ENCODE data around the gene CATSPERZ. TPM values are rescaled to one million over a fixed set of nuclear protein-coding genes. Genes with fewer than 3 reads are reported as not detected.

CATSPERZ gene
- polyA plus RNA-seq, 1 experiment, result not detected

DNA sequence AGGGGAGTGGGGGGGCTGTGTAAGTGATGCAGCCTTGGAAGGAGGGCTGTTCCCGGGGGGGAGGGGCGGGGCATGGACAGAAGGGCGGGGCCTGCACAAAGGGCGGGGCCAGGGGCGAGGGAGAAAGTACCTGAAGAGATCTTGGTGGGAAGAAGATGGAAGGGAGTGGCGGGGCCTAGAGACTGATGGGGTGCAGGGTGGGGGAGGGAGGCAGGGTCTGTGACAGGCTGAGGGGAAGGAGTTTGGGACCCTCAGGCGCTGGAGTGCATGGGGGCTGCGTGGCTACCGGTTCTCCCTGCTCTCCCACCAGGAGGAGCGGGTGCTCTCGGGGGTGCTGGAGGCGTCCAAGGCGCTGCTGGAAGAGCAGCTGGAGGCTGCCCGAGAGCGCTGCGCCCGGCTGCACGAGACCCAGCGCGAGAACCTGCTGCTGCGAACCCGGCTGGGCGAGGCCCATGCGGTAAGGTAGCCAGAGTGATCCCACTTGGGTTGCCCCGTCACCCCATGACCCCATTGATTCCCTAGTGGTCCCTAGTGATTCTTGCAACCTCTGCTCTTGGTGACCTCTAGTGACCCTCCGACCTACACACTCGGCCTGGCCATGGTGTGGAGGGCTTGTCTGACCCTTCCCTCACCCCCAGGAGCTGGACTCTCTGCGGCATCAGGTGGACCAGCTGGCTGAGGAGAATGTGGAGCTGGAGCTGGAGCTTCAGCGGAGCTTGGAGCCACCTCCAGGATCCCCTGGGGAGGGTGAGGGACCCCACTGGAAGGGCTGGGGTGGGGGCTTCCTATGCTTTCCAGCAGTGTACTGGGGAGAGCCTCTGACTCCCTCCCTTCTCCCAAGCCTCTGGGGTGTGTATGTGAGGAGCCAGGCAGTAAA, 42.9 kb downstream of the CATSPERZ start:
- TF ChIP-seq, protein P1, sequence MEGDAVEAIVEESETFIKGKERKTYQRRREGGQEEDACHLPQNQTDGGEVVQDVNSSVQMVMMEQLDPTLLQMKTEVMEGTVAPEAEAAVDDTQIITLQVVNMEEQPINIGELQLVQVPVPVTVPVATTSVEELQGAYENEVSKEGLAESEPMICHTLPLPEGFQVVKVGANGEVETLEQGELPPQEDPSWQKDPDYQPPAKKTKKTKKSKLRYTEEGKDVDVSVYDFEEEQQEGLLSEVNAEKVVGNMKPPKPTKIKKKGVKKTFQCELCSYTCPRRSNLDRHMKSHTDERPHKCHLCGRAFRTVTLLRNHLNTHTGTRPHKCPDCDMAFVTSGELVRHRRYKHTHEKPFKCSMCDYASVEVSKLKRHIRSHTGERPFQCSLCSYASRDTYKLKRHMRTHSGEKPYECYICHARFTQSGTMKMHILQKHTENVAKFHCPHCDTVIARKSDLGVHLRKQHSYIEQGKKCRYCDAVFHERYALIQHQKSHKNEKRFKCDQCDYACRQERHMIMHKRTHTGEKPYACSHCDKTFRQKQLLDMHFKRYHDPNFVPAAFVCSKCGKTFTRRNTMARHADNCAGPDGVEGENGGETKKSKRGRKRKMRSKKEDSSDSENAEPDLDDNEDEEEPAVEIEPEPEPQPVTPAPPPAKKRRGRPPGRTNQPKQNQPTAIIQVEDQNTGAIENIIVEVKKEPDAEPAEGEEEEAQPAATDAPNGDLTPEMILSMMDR (IDR thresholded peaks at IDR 0.05; ENCODE audit: insufficient read depth, low read depth, low read length), result no peak
- POLR2A ChIA-PET, result interaction anchor here (0.6 to 0.9 kb wide), 3 partner anchors 12 to 25 kb away, joined by 3 to 24 read pairs (median 10); partner anchors contain the start of gene PRDX5
- H3K27me3 ChIP-seq (ENCODE audit: control insufficient read depth, insufficient read depth, low read length), result peaks cover 1% of the 10 kb centered on the region; the same call in 1 of the 2 replicates
- H3K36me3 ChIP-seq (ENCODE audit: control insufficient read depth, insufficient read depth, low read length), result no peaks in the 10 kb centered on the region
- no peak for DNase-seq (ENCODE audit: low read depth)
- CTCF ChIA-PET, result interaction anchor here (1.0 to 6.7 kb wide), 8 partner anchors 11 to 346 kb away, joined by 3 to 71 read pairs (median 4); partner anchors contain the start of genes CATSPERZ and PLCB3
- peak overlapping the region; percentile 20 for H3K4me3 ChIP-seq (ENCODE audit: low read depth, low read length)

DNA sequence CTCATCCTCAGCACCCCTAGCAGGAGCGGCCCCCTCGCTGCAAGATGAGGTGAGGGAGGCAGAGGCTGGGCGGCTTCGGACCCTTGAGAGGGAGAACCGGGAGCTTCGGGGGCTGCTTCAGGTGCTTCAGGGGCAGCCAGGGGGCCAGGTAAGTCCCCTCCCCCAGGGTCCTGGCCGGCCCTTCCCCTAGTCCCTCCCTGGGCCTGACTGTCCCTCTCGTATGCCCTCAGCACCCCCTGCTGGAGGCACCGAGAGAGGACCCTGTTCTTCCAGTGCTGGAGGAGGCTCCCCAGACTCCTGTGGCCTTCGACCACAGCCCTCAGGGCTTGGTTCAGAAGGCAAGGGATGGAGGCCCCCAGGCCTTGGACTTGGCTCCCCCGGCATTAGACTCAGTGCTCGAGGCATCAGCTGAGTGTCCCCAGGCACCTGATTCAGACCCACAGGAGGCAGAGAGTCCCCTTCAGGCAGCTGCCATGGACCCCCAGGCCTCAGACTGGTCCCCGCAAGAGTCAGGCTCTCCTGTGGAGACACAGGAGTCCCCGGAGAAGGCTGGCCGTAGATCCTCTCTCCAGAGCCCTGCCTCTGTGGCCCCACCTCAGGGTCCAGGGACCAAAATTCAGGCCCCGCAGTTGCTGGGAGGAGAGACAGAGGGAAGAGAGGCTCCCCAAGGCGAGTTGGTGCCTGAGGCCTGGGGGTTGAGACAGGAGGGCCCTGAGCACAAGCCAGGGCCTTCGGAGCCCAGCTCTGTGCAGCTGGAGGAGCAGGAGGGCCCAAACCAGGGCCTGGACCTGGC, 43.8 kb downstream of the CATSPERZ start:
- CTCF ChIA-PET, result interaction anchor here (2.9 to 6.7 kb wide), 2 partner anchors 11 to 93 kb away, joined by 15 to 71 read pairs; partner anchors contain the start of gene PLCB3
- TF ChIP-seq, protein P1 (IDR thresholded peaks at IDR 0.05; ENCODE audit: insufficient read depth, low read depth, low read length), result peak; percentile 28; the same call in 1 of the 2 replicates
- Histone ChIP-seq H3K36me3 (ENCODE audit: control insufficient read depth, insufficient read depth, low read length) (no peaks in the 10 kb centered on the region), H3K4me3 (ENCODE audit: low read depth, low read length) (no peak overlapping the region), H3K27me3 (ENCODE audit: control insufficient read depth, insufficient read depth, low read length) (peaks cover 1% of the 10 kb centered on the region)
- POLR2A ChIA-PET, result no interaction called here
- DNase-seq (ENCODE audit: low read depth), result no peak

DNA sequence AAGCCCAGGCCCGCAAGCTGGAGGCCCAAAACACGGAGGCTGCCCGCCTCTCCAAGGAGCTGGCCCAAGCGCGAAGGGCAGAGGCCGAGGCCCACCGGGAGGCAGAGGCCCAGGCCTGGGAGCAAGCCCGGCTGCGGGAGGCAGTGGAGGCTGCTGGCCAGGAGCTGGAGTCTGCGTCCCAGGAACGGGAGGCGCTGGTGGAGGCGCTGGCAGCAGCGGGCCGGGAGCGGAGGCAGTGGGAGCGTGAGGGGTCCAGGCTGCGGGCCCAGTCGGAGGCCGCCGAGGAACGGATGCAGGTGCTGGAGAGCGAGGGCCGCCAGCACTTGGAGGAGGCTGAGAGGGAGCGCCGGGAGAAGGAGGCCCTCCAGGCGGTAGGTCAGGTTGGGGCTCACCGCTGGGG, 44.6 kb downstream of the CATSPERZ start:
- TF ChIP-seq, protein P1 (IDR thresholded peaks at IDR 0.05; ENCODE audit: insufficient read depth, low read depth, low read length), result no peak
- POLR2A ChIA-PET, result no interaction called here
- CTCF ChIA-PET, result interaction anchor here (6.7 kb wide), 1 partner anchor 11 kb away, joined by 71 read pairs; no protein-coding TSS in a partner anchor
- Histone ChIP-seq H3K36me3 (ENCODE audit: control insufficient read depth, insufficient read depth, low read length) (no peaks in the 10 kb centered on the region), H3K27me3 (ENCODE audit: control insufficient read depth, insufficient read depth, low read length) (peaks cover 1% of the 10 kb centered on the region), H3K4me3 (ENCODE audit: low read depth, low read length) (no peak overlapping the region)
- no peak for DNase-seq (ENCODE audit: low read depth)

DNA sequence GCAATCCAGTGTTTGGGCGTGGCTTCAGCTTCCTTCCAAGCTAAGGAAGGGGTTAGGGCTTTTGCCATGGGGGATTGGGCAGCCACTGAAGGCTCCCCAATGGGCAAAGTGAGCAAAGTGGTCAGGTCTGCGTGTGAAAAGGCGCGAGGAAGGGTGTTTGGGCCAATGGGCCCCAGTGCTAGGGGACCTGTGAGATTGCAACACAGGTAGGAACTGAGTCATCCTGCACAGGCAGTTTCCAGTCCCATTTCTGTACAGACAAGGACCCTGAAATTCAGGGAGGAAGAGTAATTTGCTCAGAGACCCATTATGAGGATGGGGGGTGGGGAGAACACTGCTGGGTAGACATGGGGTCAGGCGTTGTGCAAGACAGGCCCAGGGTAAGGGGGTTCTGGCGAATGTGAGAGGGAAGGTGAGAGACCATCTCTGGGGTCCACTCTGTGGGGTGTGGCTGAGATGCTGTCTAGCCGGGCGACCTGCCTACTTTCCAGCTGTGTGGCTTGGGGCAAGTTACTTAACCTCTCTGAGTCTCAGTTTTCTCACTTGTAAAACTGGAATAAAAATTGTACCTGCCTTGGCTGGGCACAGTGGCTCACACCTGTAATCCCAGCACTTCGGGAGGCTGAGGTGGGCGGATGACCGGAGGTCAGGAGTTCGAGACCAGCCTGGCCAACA, 47.2 kb downstream of the CATSPERZ start:
- H3K36me3 ChIP-seq (ENCODE audit: control insufficient read depth, insufficient read depth, low read length), result no peaks in the 10 kb centered on the region
- DNase-seq (ENCODE audit: low read depth), result no peak
- TF ChIP-seq, protein P1 (IDR thresholded peaks at IDR 0.05; ENCODE audit: insufficient read depth, low read depth, low read length), result no peak
- ChIA-PET POLR2A (no interaction called here), CTCF (interaction anchor here (0.8 to 6.7 kb wide), 2 partner anchors 8 to 31 kb away, joined by 4 to 71 read pairs; no protein-coding TSS in a partner anchor)
- H3K27me3 ChIP-seq (ENCODE audit: control insufficient read depth, insufficient read depth, low read length), result peaks cover 1% of the 10 kb centered on the region
- no peak overlapping the region for H3K4me3 ChIP-seq (ENCODE audit: low read depth, low read length)

All from BJ (cell line).